ENCODE results near the gene SCNN1A. TPM values are rescaled to one million over a fixed set of nuclear protein-coding genes. Genes with fewer than 3 reads are reported as not detected.

The SCNN1A gene
- total and polyA plus RNA-seq, 5 donors from 2014 or later, result 0.09 to 0.86 (median 0.23) TPM

GRCh38 chr12:6358881-6359280 lies 16.5 kb downstream of the SCNN1A start:
- Histone ChIP-seq H3K4me3 (ENCODE audit: low read depth, low read length) (no peak overlapping the region), H3K27me3 (ENCODE audit: control insufficient read depth, insufficient read depth, low read length) (peaks cover 2% of the 10 kb centered on the region), H3K36me3 (ENCODE audit: control insufficient read depth, insufficient read depth, low read length) (no peaks in the 10 kb centered on the region), H3K27ac (ENCODE audit: insufficient read depth, low read length, poor library complexity, severe bottlenecking) (no peak overlapping the region), H3K4me1 (ENCODE audit: control insufficient read depth, insufficient read depth, low read length, poor library complexity, severe bottlenecking) (peaks cover 9% of the 10 kb centered on the region), H3K9me3 (ENCODE audit: control insufficient read depth in 2 of 2, low read length in 2 of 2) (no peaks in the 10 kb centered on the region)
- Mint-ChIP-seq H3K4me1 (peaks cover under 1 to 29% (median 13%) of the 10 kb centered on the region in 4 donors), H3K36me3 (no peaks in the 10 kb centered on the region), H3K27ac (no peak overlapping the region), H3K4me3 (peak overlapping the region in 1 of 4 donors; percentile 4), H3K9me3 (peaks cover 0 to 3% (median 0%) of the 10 kb centered on the region in 7 donors), H3K27me3 (peaks cover 25% of the 10 kb centered on the region)
- DNase-seq, result no peak
- ATAC-seq (ENCODE audit: low read depth in 2 of 2), result no peak

DNA sequence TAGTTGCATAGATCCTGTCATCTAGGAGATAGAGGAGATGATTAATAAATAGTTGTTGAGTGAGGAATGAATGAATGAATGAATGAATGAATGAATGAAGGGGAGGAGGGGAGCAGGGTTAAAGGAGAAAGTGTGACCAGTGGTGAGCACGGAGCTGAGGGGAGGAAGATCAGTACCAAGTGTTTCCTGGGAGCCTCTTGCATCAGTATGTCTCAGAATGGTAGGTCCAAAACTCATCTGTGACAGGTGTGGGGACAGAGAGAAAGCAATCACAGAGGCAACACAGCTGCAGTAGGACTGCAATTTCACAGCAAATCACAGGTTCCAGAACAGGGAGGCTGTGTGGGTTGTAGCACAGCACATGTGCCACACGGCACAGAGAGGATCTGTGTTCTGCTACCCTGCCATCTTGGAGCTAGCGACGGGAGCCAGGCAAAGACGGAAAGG lies 19.0 kb downstream of the SCNN1A start:
- Histone ChIP-seq H3K9me3 (ENCODE audit: control insufficient read depth in 2 of 2, low read length in 2 of 2) (no peaks in the 10 kb centered on the region), H3K27me3 (ENCODE audit: control insufficient read depth, insufficient read depth, low read length) (peaks cover 2% of the 10 kb centered on the region), H3K27ac (ENCODE audit: insufficient read depth, low read length, poor library complexity, severe bottlenecking) (no peak overlapping the region), H3K36me3 (ENCODE audit: control insufficient read depth, insufficient read depth, low read length) (no peaks in the 10 kb centered on the region), H3K4me1 (ENCODE audit: control insufficient read depth, insufficient read depth, low read length, poor library complexity, severe bottlenecking) (no peaks in the 10 kb centered on the region), H3K4me3 (ENCODE audit: low read depth, low read length) (no peak overlapping the region)
- Mint-ChIP-seq H3K27me3 (peaks cover 30% of the 10 kb centered on the region), H3K4me1 (peaks cover 0 to 16% (median 8%) of the 10 kb centered on the region in 4 donors), H3K4me3 (no peak overlapping the region), H3K9me3 (peaks cover 0 to 3% (median 0%) of the 10 kb centered on the region in 7 donors), H3K36me3 (no peaks in the 10 kb centered on the region), H3K27ac (no peak overlapping the region)
- DNase-seq, result no peak
- ATAC-seq (ENCODE audit: low read depth in 2 of 2), result no peak

DNA sequence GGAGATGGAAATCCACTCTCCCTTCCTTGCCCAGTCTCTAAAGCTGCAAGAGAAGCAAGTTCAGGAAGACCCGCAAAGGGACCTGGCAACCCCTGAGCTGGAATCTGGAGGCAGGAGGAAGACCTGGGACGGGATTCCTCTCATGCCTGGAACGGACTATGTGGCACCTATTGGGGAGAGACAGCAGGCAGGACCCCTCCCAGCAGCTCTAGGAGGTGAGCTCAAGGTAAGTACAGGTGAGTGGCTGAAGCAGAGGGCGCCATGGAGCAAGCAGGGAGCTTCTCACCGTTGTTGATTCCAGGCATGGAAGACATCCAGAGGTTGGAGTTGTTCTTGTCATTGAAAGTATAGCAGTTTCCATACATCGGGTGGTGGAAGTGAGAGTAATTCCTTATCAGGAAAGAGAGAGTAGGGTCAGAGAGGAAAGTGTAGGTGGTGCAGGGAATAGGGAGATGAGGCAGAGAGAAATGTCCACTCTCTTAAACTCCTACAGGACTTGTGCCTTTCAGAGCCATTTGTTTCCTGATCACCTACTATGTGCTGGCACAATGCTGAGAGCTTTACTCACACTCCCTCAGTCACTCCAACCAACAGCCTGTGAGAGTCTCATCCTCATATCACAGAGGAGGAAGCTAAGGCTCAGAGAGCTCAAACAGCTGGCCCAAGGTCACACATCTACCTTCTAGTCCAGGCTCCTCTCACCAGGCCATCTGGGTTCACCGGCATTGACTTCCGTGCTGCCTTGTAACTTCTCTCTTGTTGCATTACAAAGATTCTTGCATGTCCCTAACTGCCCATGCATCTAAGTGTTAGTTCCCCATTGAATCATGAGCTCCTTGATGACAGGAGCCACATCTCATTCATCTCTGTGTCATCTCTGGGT lies 19.6 kb downstream of the SCNN1A start:
- Histone ChIP-seq H3K9me3 (ENCODE audit: control insufficient read depth in 2 of 2, low read length in 2 of 2) (no peaks in the 10 kb centered on the region), H3K27ac (ENCODE audit: insufficient read depth, low read length, poor library complexity, severe bottlenecking) (no peak overlapping the region), H3K36me3 (ENCODE audit: control insufficient read depth, insufficient read depth, low read length) (no peaks in the 10 kb centered on the region), H3K4me1 (ENCODE audit: control insufficient read depth, insufficient read depth, low read length, poor library complexity, severe bottlenecking) (no peaks in the 10 kb centered on the region), H3K4me3 (ENCODE audit: low read depth, low read length) (no peak overlapping the region), H3K27me3 (ENCODE audit: control insufficient read depth, insufficient read depth, low read length) (peaks cover 2% of the 10 kb centered on the region)
- no peak overlapping the region for H3K4me3 Mint-ChIP-seq
- peaks cover 0 to 11% (median 9%) of the 10 kb centered on the region in 4 donors for H3K4me1 Mint-ChIP-seq
- H3K27ac Mint-ChIP-seq, result no peak overlapping the region
- H3K27me3 Mint-ChIP-seq, result peaks cover 30% of the 10 kb centered on the region
- DNase-seq (no peak), ATAC-seq (ENCODE audit: low read depth in 2 of 2) (no peak)
- peaks cover 0 to 3% (median 0%) of the 10 kb centered on the region in 7 donors for H3K9me3 Mint-ChIP-seq
- H3K36me3 Mint-ChIP-seq, result no peaks in the 10 kb centered on the region

GRCh38 chr12:6354495-6355393 lies 20.6 kb downstream of the SCNN1A start:
- Mint-ChIP-seq H3K27ac (peak overlapping the region in 1 of 3 donors; percentile 5), H3K27me3 (peaks cover 30% of the 10 kb centered on the region), H3K36me3 (no peaks in the 10 kb centered on the region), H3K9me3 (peaks cover 0 to 2% (median 0%) of the 10 kb centered on the region in 7 donors), H3K4me3 (no peak overlapping the region), H3K4me1 (peaks cover 0 to 8% (median 7%) of the 10 kb centered on the region in 4 donors)
- DNase-seq (no peak), ATAC-seq (ENCODE audit: low read depth in 2 of 2) (no peak)
- no peak overlapping the region for H3K4me3 ChIP-seq (ENCODE audit: low read depth, low read length)
- H3K27me3 ChIP-seq (ENCODE audit: control insufficient read depth, insufficient read depth, low read length), result peaks cover 2% of the 10 kb centered on the region
- H3K36me3 ChIP-seq (ENCODE audit: control insufficient read depth, insufficient read depth, low read length), result no peaks in the 10 kb centered on the region
- H3K9me3 ChIP-seq (ENCODE audit: control insufficient read depth in 2 of 2, low read length in 2 of 2), result no peaks in the 10 kb centered on the region
- H3K4me1 ChIP-seq (ENCODE audit: control insufficient read depth, insufficient read depth, low read length, poor library complexity, severe bottlenecking), result no peaks in the 10 kb centered on the region
- H3K27ac ChIP-seq (ENCODE audit: insufficient read depth, low read length, poor library complexity, severe bottlenecking), result no peak overlapping the region

- Mint-ChIP-seq H3K9me3 (peaks cover 0 to 2% (median 0%) of the 10 kb centered on the region in 7 donors), H3K4me3 (peak overlapping the region in 1 of 4 donors; percentile 51), H3K36me3 (no peaks in the 10 kb centered on the region), H3K27me3 (peaks cover 23% of the 10 kb centered on the region), H3K27ac (peak overlapping the region in 1 of 3 donors; percentile 18), H3K4me1 (peaks cover 0 to 12% (median 8%) of the 10 kb centered on the region in 4 donors)
- Histone ChIP-seq H3K27me3 (ENCODE audit: control insufficient read depth, insufficient read depth, low read length) (peaks cover 2% of the 10 kb centered on the region), H3K4me1 (ENCODE audit: control insufficient read depth, insufficient read depth, low read length, poor library complexity, severe bottlenecking) (peaks cover 3% of the 10 kb centered on the region), H3K4me3 (ENCODE audit: low read depth, low read length) (no peak overlapping the region), H3K36me3 (ENCODE audit: control insufficient read depth, insufficient read depth, low read length) (no peaks in the 10 kb centered on the region), H3K27ac (ENCODE audit: insufficient read depth, low read length, poor library complexity, severe bottlenecking) (no peak overlapping the region), H3K9me3 (ENCODE audit: control insufficient read depth in 2 of 2, low read length in 2 of 2) (no peaks in the 10 kb centered on the region)
- no peak for DNase-seq
- no peak for ATAC-seq (ENCODE audit: low read depth in 2 of 2)
These were observed 22.9 kb downstream of the SCNN1A start for GRCh38 chr12:6352193-6353173.

DNA sequence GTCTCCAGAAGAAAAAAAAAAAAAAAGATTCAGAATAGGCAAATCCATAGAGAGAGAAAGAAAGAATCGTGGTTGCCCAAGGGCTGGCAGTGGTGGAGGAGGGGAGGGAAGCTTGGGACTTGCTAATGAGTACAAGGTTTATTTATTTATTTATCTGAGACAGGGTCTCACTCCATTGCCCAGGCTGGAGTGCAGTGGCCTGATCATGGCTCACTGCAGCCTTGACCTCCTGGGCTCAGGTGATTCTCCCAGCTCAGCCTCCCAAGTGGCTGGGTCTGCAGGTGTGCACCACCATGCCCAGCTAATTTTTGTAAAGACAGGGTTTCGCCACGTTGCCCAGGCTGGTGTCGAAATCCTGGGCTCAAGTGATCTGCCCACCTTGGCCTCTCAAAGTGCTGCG lies 23.7 kb downstream of the SCNN1A start:
- no peak for ATAC-seq (ENCODE audit: low read depth in 2 of 2)
- H3K27me3 Mint-ChIP-seq, result peaks cover 14% of the 10 kb centered on the region
- Histone ChIP-seq H3K27me3 (ENCODE audit: control insufficient read depth, insufficient read depth, low read length) (peaks cover under 1% of the 10 kb centered on the region), H3K4me1 (ENCODE audit: control insufficient read depth, insufficient read depth, low read length, poor library complexity, severe bottlenecking) (peaks cover 3% of the 10 kb centered on the region), H3K4me3 (ENCODE audit: low read depth, low read length) (no peak overlapping the region), H3K9me3 (ENCODE audit: control insufficient read depth in 2 of 2, low read length in 2 of 2) (no peaks in the 10 kb centered on the region), H3K27ac (ENCODE audit: insufficient read depth, low read length, poor library complexity, severe bottlenecking) (no peak overlapping the region), H3K36me3 (ENCODE audit: control insufficient read depth, insufficient read depth, low read length) (no peaks in the 10 kb centered on the region)
- H3K4me1 Mint-ChIP-seq, result peaks cover 0 to 21% (median 8%) of the 10 kb centered on the region in 4 donors
- peaks cover 0 to 2% (median 0%) of the 10 kb centered on the region in 7 donors for H3K9me3 Mint-ChIP-seq
- no peaks in the 10 kb centered on the region for H3K36me3 Mint-ChIP-seq
- H3K4me3 Mint-ChIP-seq, result no peak overlapping the region
- DNase-seq, result no peak
- peak overlapping the region in 1 of 3 donors; percentile 20 for H3K27ac Mint-ChIP-seq

All from CD4-positive, CD25-positive, alpha-beta regulatory T cell (primary cell).